COLO668 (cell line): ENCODE results near the gene CD247.
A peak's percentile ranks its signal among the peaks of the same experiment; 100 is the strongest.
"Not testable (repeated sequence)": the region's sequence is repeated elsewhere in the genome, so short reads cannot be mapped to it uniquely, and the experiment has no call there.

Experiments used
- DNase-seq: peaks from one replicate; lab custom pipeline; 2025; ENCODE audit not compliant: unreplicated experiment; lab: John Stamatoyannopoulos, UW

Gene CD247

GRCh38 chr1:167518331-167518700 lies at the start of gene CD247:
TSS of gene CD247 (minus strand) at chr1:167518529. CDS start at chr1:167518465, 64 bp downstream.
- DNase-seq, result no peak

- no peak for DNase-seq
These were observed 49.3 kb upstream of the CD247 start for GRCh38 chr1:167567663-167568062.

- DNase-seq, result no peak
These were observed 48.4 kb upstream of the CD247 start for GRCh38 chr1:167566766-167567165.

GRCh38 chr1:167565922-167566321 lies 47.6 kb upstream of the CD247 start:
- no peak for DNase-seq

- DNase-seq, result no peak
These were observed 46.4 kb upstream of the CD247 start for GRCh38 chr1:167564612-167565270.

- peak; percentile 51 for DNase-seq
These were observed 45.4 kb upstream of the CD247 start for GRCh38 chr1:167563579-167564246.

GRCh38 chr1:167562702-167563101 lies 44.4 kb upstream of the CD247 start:
- DNase-seq, result no peak

GRCh38 chr1:167561753-167562152 lies 43.4 kb upstream of the CD247 start:
- DNase-seq, result no peak

GRCh38 chr1:167555971-167556714 lies 37.8 kb upstream of the CD247 start:
- DNase-seq, result peak; percentile 67

GRCh38 chr1:167555072-167555471 lies 36.7 kb upstream of the CD247 start:
- not testable (repeated sequence) for DNase-seq

GRCh38 chr1:167554028-167554779 lies 35.9 kb upstream of the CD247 start:
- DNase-seq, result no peak

- peak; percentile 94 for DNase-seq
These were observed 35.1 kb upstream of the CD247 start, which contains the start of gene CREG1 for GRCh38 chr1:167553136-167554027. TSS of gene CREG1 (minus strand) at chr1:167553762.

- no peak for DNase-seq
These were observed 33.0 kb upstream of the CD247 start for GRCh38 chr1:167551362-167551761.

GRCh38 chr1:167548059-167548932 lies 30.0 kb upstream of the CD247 start:
- no peak for DNase-seq

- DNase-seq, result no peak
These were observed 28.6 kb upstream of the CD247 start for GRCh38 chr1:167546935-167547334.

- DNase-seq, result no peak
These were observed 27.0 kb upstream of the CD247 start for GRCh38 chr1:167545349-167545748.

- no peak for DNase-seq
These were observed 26.2 kb upstream of the CD247 start for GRCh38 chr1:167544447-167545093.

- no peak for DNase-seq
These were observed 25.1 kb upstream of the CD247 start for GRCh38 chr1:167543199-167543990.
